DND-41 (cell line): ENCODE data around the gene NEB.

Source experiments
- ATAC-seq: fragments of 200-7000 bp; cut with Tn5 transposase; 3 replicates; pipeline ENCODE4 v1.9.1; 2021; ENCODE audit warnings: low read depth; ENCODE audit not compliant: insufficient read depth
- DNase-seq: peaks from one replicate; pipeline ENCODE4 v3.0.0-alpha.2; 2020
- H2AFZ ChIP-seq: 2 replicates; pipeline ENCODE4 v1.6.0; 2012; ENCODE audit warnings: low read depth, low read length
- H3K27ac ChIP-seq: 2 replicates; pipeline ENCODE4 v1.5.1; 2012; ENCODE audit warnings: low read length, inconsistent platforms
- H3K27me3 ChIP-seq: fragments of 200-600 bp; sonication (generic); 2 replicates; pipeline ENCODE4 v1.6.0; 2012; ENCODE audit warnings: low read length, mild to moderate bottlenecking, inconsistent platforms; ENCODE audit not compliant: insufficient read depth, poor library complexity
- H3K36me3 ChIP-seq: 2 replicates; pipeline ENCODE4 v1.5.1; 2012; ENCODE audit warnings: low read length, inconsistent platforms; ENCODE audit not compliant: insufficient read depth
- H3K4me1 ChIP-seq: 2 replicates; pipeline ENCODE4 v1.5.1; 2012; ENCODE audit warnings: mild to moderate bottlenecking, low read length; ENCODE audit not compliant: insufficient read depth
- H3K4me2 ChIP-seq: 2 replicates; pipeline ENCODE4 v1.6.0; 2012; ENCODE audit warnings: mild to moderate bottlenecking, moderate library complexity, low read length, inconsistent platforms; ENCODE audit not compliant: insufficient read depth
- H3K4me3 ChIP-seq, 2 experiments: fragments of 200-600 bp in 1 of 2; shearing (Covaris generic) in 1 of 2; 2 replicates each; pipeline ENCODE4 v1.5.1; 2012 to 2016; ENCODE audit warnings: inconsistent platforms in 2 of 2, low read length in 2 of 2, mild to moderate bottlenecking in 2 of 2, low read depth in 1 of 2, moderate library complexity in 1 of 2
- H3K79me2 ChIP-seq: 2 replicates; pipeline ENCODE4 v1.6.0; 2012; ENCODE audit warnings: low read length, inconsistent platforms; ENCODE audit not compliant: insufficient read depth
- H3K9ac ChIP-seq: 2 replicates; pipeline ENCODE4 v1.6.0; 2012; ENCODE audit warnings: low read depth, mild to moderate bottlenecking, inconsistent platforms, low read length, moderate library complexity
- H3K9me3 ChIP-seq: 2 replicates; pipeline ENCODE4 v1.5.1; 2012; ENCODE audit warnings: low read length, moderate library complexity, mild to moderate bottlenecking, inconsistent platforms; ENCODE audit not compliant: insufficient read depth, severe bottlenecking
- H4K20me1 ChIP-seq: 2 replicates; pipeline ENCODE4 v1.6.0; 2012; ENCODE audit warnings: low read length; ENCODE audit not compliant: insufficient read depth
- EZH2 ChIP-seq: IDR thresholded peaks from 3 replicates; pipeline ENCODE4 v1.6.1; 2012; ENCODE audit warnings: borderline replicate concordance, low read depth, mild to moderate bottlenecking, moderate library complexity, low read length, inconsistent platforms; ENCODE audit not compliant: severe bottlenecking
- TF ChIP-seq, protein P1 (sequence below): IDR thresholded peaks from 2 replicates; pipeline ENCODE4 v1.5.1; 2012; ENCODE audit warnings: borderline replicate concordance, low read length, moderate library complexity, mild to moderate bottlenecking; ENCODE audit not compliant: poor library complexity, severe bottlenecking; ENCODE audit errors: extremely low read depth

NEB gene

DNA sequence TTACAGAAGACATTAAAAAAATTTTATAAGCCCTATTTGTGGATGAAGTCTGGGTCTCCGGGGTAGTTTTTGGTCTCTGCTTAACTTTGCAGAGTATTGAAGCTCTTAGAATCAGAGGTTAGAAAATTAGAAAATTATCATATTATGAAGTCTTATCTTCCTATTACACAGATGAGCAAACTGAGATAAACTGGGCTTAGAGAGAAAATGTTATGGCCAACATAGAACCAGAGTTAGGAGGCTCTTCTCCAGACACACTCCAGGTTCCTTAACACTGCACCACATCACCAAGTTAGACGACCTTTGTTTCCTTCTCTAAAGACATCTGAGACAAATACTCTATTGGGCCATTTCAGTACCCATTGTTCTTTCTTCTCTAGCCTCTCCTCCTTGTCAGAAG is 36.7 kb upstream of the NEB start:
- Histone ChIP-seq H3K4me3 (no peak overlapping the region), H3K36me3 (no peaks in the 10 kb centered on the region)

GRCh38 chr2:151769606-151770005 is 35.3 kb upstream of the NEB start:
- Histone ChIP-seq H3K27me3 (no peaks in the 10 kb centered on the region), H3K9ac (no peak overlapping the region)
- no peak for ATAC-seq

More for the DNA sequence above, 36.7 kb upstream of the NEB start:
- Histone ChIP-seq H3K4me2 (no peak overlapping the region), H3K9ac (no peak overlapping the region), H4K20me1 (no peaks in the 10 kb centered on the region), H3K79me2 (no peaks in the 10 kb centered on the region), H3K4me1 (no peaks in the 10 kb centered on the region), H3K27me3 (no peaks in the 10 kb centered on the region), H3K27ac (no peak overlapping the region), H3K9me3 (no peaks in the 10 kb centered on the region), H2AFZ (no peak overlapping the region)
- no peak for TF ChIP-seq EZH2
- TF ChIP-seq, protein P1, sequence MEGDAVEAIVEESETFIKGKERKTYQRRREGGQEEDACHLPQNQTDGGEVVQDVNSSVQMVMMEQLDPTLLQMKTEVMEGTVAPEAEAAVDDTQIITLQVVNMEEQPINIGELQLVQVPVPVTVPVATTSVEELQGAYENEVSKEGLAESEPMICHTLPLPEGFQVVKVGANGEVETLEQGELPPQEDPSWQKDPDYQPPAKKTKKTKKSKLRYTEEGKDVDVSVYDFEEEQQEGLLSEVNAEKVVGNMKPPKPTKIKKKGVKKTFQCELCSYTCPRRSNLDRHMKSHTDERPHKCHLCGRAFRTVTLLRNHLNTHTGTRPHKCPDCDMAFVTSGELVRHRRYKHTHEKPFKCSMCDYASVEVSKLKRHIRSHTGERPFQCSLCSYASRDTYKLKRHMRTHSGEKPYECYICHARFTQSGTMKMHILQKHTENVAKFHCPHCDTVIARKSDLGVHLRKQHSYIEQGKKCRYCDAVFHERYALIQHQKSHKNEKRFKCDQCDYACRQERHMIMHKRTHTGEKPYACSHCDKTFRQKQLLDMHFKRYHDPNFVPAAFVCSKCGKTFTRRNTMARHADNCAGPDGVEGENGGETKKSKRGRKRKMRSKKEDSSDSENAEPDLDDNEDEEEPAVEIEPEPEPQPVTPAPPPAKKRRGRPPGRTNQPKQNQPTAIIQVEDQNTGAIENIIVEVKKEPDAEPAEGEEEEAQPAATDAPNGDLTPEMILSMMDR: no peak
- no peak for DNase-seq
- no peak for ATAC-seq

DNA sequence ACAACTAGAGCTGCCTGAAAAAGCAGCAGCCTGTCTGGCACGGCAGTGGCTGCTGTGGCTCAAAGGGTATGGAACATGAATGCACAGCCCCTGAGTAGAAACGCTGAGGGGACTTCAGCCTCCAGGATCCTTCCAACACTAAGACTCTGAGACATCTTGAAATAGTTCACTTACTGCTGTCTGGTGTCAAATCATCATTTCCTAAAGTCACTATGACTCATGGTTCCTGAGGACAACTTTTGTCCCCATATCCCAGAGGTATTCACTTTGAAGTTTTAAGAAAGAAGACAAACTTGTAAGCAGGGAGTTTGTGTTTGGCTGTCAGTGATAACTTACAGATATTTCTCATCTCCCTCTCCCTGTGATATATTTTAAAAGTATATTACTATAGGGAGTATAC is 33.3 kb upstream of the NEB start:
- ATAC-seq (no peak), DNase-seq (no peak)
- no peaks in the 10 kb centered on the region for H3K27me3 ChIP-seq
- H4K20me1 ChIP-seq: no peaks in the 10 kb centered on the region
- H3K36me3 ChIP-seq: no peaks in the 10 kb centered on the region
- H3K79me2 ChIP-seq: no peaks in the 10 kb centered on the region
- H3K4me1 ChIP-seq: no peaks in the 10 kb centered on the region
- no peaks in the 10 kb centered on the region for H3K9me3 ChIP-seq
- no peak overlapping the region for H3K27ac ChIP-seq
- H3K4me2 ChIP-seq: no peak overlapping the region
- H3K4me3 ChIP-seq: no peak overlapping the region
- no peak overlapping the region for H3K9ac ChIP-seq
- no peak overlapping the region for H2AFZ ChIP-seq
- TF ChIP-seq, protein P1: no peak
- no peak for TF ChIP-seq EZH2

More at GRCh38 chr2:151769606-151770005, 35.3 kb upstream of the NEB start:
- H3K4me3 ChIP-seq: no peak overlapping the region
- H3K27ac ChIP-seq: no peak overlapping the region
- H2AFZ ChIP-seq: no peak overlapping the region
- H3K36me3 ChIP-seq: no peaks in the 10 kb centered on the region
- no peaks in the 10 kb centered on the region for H3K4me1 ChIP-seq
- H4K20me1 ChIP-seq: no peaks in the 10 kb centered on the region
- H3K79me2 ChIP-seq: no peaks in the 10 kb centered on the region
- no peak overlapping the region for H3K4me2 ChIP-seq
- TF ChIP-seq, protein P1: no peak
- TF ChIP-seq EZH2: no peak
- no peak for DNase-seq
- no peaks in the 10 kb centered on the region for H3K9me3 ChIP-seq

DNA sequence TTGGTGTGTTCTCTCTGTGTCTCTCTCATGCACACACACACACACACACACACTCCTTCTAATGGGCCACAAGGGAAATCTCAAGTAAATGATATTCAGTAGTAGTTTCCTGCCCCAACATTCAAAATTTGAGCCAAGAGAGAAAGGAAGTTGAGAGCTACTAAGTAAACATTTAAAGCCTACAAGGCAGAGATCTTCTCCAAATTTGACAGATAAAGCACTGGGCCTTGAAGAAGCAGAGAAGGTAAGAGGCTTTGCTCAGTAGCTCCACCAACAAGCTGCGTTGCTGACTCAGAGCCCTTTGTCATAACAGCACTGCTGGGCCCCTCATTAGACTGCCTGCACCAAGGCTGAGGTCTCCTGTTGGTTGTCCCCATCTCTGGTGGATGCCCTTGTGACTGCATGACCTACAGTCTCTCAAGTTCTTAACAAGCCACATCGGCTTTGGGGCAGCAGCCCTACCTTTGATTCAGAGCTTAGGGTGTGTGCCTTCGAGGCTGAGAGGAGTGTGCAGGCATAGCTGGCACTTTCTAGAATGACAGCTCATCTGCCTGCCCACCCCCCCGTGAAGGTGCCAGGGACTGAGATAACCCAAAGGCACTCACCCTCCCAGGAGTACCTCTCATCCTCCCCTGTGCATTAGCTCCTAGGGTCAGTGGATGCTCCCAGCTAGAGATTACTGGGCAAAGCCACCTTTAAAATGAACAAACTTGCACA is 32.3 kb upstream of the NEB start:
- ATAC-seq: no peak

More for the DNA sequence above, 32.3 kb upstream of the NEB start:
- Histone ChIP-seq H3K4me2 (no peak overlapping the region), H3K9ac (no peak overlapping the region), H3K79me2 (no peaks in the 10 kb centered on the region), H2AFZ (no peak overlapping the region), H3K9me3 (no peaks in the 10 kb centered on the region), H3K27ac (no peak overlapping the region), H3K4me1 (no peaks in the 10 kb centered on the region), H3K36me3 (no peaks in the 10 kb centered on the region), H4K20me1 (no peaks in the 10 kb centered on the region), H3K27me3 (no peaks in the 10 kb centered on the region), H3K4me3 (no peak overlapping the region)
- no peak for DNase-seq
- TF ChIP-seq, protein P1: no peak
